Peyer's patch (tissue), 4 donors: ENCODE measurements around the gene LSM3. TPM values are rescaled to one million over a fixed set of nuclear protein-coding genes. Genes with fewer than 3 reads are reported as not detected.
A peak's percentile ranks its signal among the peaks of the same experiment; 100 is the strongest.

Experiments
- DNase-seq, 3 donors: peaks; one replicate each; pipeline ENCODE4 v3.0.0-alpha.2; 2017 to 2019
- H3K27ac ChIP-seq, 4 donors: fragments of 200-600 bp; sonication (generic); one replicate each; pipeline ENCODE4 v1.5.1; 2016 to 2019
- H3K27me3 ChIP-seq, 2 donors: fragments of 200-600 bp; sonication (generic); one replicate each; pipeline ENCODE4 v1.5.1; 2019
- H3K36me3 ChIP-seq, 3 donors: fragments of 200-600 bp; sonication (generic); one replicate each; pipeline ENCODE4 v1.5.1; 2016 to 2019
- H3K4me1 ChIP-seq, 4 donors: fragments of 200-600 bp; sonication (generic); one replicate each; pipeline ENCODE4 v1.5.1; 2016 to 2019
- H3K4me3 ChIP-seq, 4 donors: fragments of 200-600 bp; sonication (generic); 1 replicate in 3 of 4; 2 replicates in 1 of 4; pipeline ENCODE4 v1.5.1; 2016 to 2019; ENCODE audit warnings: mild to moderate bottlenecking in 1 of 4
- H3K9me3 ChIP-seq, 4 donors: fragments of 200-600 bp; sonication (generic); one replicate each; pipeline ENCODE4 v1.5.1; 2016 to 2019; ENCODE audit warnings: mild to moderate bottlenecking in 1 of 4
- POLR2A ChIP-seq, 2 donors: fragments of 450-650 bp; IDR thresholded peaks; one replicate each; pipeline ENCODE4 v1.5.1; 2017; ENCODE audit warnings: antibody characterized with exemption in 2 of 2, mild to moderate bottlenecking in 2 of 2, moderate library complexity in 2 of 2
- total RNA-seq, 4 donors: library from RNA; depleted of rRNA; stranded (reverse); fragments of >200 nt; gene quantifications; one replicate each; pipeline ENCODE4 v1.1.0, GENCODE V29; 2016
- TF ChIP-seq, protein P1 (sequence below), 6 experiments: fragments of 450-650 bp in 4 of 6; fragments of 200-600 bp in 2 of 6; sonication (generic) in 1 of 6; IDR thresholded peaks; one replicate each; pipeline ENCODE4 v1.5.1; 2017 to 2019; ENCODE audit warnings: antibody characterized with exemption in 6 of 6, mild to moderate bottlenecking in 3 of 6, moderate library complexity in 1 of 6

Gene LSM3
- total RNA-seq, 4 donors from 2014 or later = 4.6 to 10.7 (median 7.0) TPM

DNA sequence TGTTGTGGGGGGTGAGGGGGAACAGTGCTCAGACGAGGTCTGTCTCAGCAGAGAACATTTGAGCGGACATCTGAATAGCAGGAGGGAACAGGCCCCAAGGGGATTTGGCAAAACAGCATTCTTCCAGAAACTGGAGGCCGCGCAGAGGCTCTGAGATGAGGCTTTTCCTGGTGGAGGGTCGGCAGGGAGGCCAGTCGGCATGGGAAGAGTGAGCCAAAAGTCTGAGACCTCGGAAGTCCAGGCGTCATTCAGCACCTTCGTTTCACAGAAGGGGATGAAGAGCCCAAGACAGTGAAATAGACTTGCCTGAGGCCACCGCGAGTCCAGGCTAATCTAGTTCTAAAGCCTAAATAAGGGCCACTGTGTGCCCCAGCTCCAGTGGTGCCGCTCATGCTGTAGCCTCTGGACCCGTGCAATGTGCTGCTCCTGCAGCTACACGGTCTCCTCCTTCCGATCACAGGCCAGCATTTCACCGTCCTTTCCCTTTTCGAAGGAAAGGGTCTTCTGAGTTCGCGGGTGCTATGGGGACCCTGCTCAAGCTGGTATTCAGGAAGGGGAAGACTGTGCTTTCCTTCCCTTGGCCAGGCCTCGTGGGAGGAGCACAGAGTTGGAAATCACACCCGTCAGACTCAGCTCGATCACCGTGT, 24.4 kb downstream of the LSM3 start:
- peaks cover 0 to 43% (median 5%) of the 10 kb centered on the region in 4 donors for H3K4me1 ChIP-seq
- H3K4me3 ChIP-seq = no peak overlapping the region
- TF ChIP-seq, protein P1, sequence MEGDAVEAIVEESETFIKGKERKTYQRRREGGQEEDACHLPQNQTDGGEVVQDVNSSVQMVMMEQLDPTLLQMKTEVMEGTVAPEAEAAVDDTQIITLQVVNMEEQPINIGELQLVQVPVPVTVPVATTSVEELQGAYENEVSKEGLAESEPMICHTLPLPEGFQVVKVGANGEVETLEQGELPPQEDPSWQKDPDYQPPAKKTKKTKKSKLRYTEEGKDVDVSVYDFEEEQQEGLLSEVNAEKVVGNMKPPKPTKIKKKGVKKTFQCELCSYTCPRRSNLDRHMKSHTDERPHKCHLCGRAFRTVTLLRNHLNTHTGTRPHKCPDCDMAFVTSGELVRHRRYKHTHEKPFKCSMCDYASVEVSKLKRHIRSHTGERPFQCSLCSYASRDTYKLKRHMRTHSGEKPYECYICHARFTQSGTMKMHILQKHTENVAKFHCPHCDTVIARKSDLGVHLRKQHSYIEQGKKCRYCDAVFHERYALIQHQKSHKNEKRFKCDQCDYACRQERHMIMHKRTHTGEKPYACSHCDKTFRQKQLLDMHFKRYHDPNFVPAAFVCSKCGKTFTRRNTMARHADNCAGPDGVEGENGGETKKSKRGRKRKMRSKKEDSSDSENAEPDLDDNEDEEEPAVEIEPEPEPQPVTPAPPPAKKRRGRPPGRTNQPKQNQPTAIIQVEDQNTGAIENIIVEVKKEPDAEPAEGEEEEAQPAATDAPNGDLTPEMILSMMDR (IDR thresholded peaks at IDR 0.05) = no peak
- TF ChIP-seq POLR2A (IDR thresholded peaks at IDR 0.05) = no peak
- H3K36me3 ChIP-seq = peaks cover 0 to 16% (median 0%) of the 10 kb centered on the region in 3 donors
- peak overlapping the region in 1 of 4 donors; percentile 89 for H3K27ac ChIP-seq
- H3K9me3 ChIP-seq = no peaks in the 10 kb centered on the region
- DNase-seq = no peak
- H3K27me3 ChIP-seq = no peaks in the 10 kb centered on the region

DNA sequence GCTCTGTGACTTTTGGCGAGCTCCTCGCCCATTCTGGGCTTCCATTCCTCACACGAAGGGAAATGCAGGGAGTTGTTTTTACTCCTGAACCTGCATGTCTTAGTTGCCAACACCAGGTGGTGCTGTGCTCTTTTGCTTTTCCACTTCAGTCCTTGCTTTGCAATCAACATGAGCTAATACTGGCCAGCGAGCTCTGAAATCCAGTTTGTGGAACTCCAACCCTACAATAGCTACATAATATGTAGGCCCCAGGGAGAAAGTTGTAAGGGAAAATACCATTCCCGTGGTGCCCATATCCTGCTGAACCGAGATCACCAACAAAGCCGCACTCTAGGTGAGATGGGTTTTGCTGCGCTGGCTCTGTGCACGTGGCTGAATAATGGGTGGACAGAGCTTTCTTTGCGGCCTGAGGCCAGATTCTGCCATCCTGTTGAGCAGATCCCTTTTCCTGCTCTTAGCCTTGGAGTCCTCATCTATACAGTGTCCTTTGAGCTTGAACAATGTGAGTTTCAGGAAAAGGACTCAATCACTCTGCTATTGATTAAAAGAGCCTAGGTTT, 25.0 kb downstream of the LSM3 start:
- Histone ChIP-seq H3K4me1 (peaks cover 0 to 49% (median 5%) of the 10 kb centered on the region in 4 donors), H3K27me3 (no peaks in the 10 kb centered on the region), H3K36me3 (peaks cover 0 to 10% (median 0%) of the 10 kb centered on the region in 3 donors), H3K4me3 (no peak overlapping the region), H3K9me3 (no peaks in the 10 kb centered on the region), H3K27ac (peak overlapping the region in 2 of 4 donors; percentile 67 to 89)
- TF ChIP-seq, protein P1 (IDR thresholded peaks at IDR 0.05) = peak; percentile 64 to 96 (median 88)
- no peak for TF ChIP-seq POLR2A (IDR thresholded peaks at IDR 0.05)
- peak in 1 of 3 donors; percentile 82 for DNase-seq

DNA sequence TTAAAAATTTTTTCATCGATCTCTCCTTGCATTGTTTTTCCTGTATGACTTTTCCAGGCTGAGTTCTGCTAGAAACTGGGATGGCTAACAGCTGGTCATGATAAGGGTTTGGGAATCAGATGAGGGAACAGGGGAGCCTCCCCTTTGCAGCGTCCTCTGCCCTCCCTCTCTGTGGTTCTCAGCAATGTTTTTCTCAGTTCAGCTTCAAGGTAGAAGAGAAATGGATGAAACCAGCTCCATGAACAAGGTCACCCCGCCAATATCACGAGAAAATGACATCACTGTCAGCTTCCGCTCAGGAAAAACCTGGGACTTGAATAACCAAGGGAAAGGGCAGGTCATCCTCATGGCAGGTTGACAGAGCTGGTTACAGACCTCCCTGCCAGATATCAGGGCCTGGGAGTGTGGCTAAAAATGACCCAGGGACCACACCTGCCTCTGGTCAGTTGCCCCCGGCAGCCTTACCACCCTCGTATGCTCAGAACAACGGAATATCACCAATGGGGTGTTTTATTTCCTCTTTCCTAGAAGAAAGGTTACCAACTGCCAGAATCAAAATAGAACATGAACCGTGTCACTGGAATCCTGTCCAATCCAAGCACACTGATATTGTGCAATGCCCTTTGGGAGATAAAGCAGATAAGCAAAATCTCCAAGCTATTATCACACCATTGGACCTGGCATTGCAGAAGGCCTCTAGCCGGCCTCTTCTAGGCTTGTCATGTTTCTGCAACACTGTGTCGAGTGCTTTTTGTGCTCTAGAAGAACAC, 26.1 kb downstream of the LSM3 start:
- Histone ChIP-seq H3K27me3 (no peaks in the 10 kb centered on the region), H3K4me1 (peaks cover 0 to 56% (median 5%) of the 10 kb centered on the region in 4 donors), H3K27ac (peak overlapping the region in 3 of 4 donors; percentile 67 to 89 (median 68)), H3K9me3 (no peaks in the 10 kb centered on the region), H3K4me3 (no peak overlapping the region), H3K36me3 (no peaks in the 10 kb centered on the region)
- peak in 2 of 3 donors; percentile 57 to 63 for DNase-seq
- TF ChIP-seq POLR2A (IDR thresholded peaks at IDR 0.05) = peak in 1 of 2 donors; percentile 61
- TF ChIP-seq, protein P1 (IDR thresholded peaks at IDR 0.05) = peak in 1 of 6 experiments; percentile 8

DNA sequence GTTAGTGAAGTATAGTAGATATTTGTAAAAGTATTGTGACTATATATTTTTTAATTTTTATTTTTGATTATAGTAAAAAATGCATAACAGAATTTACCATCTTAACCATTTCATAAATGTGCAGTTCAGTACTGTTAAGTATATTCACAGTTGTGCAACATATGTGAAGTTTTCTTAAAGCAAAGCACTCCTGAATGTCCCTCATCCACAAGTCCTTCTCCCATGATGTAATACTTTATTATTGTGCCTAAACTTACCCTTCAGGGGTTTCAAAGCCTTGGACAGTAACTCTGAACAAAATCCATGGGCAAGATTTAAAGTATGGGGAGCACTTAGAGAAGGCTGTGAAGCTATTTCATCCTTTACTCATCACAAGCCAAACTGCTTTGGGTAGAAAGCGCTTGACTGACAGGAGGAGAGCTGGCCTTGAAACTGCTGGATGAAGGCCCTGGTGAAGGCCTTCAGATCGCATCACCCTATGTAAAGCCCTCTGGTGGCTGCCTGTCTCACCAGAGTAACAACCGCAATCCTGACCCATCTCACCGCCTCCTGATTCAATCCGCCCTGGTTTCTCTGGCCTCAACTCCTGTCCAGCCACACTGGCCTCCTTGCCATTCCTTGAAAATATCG, 28.0 kb downstream of the LSM3 start:
- no peak overlapping the region for H3K4me3 ChIP-seq
- TF ChIP-seq, protein P1 (IDR thresholded peaks at IDR 0.05) = no peak
- no peak for TF ChIP-seq POLR2A (IDR thresholded peaks at IDR 0.05)
- no peak for DNase-seq
- H3K27ac ChIP-seq = peak overlapping the region in 1 of 4 donors; percentile 12
- no peaks in the 10 kb centered on the region for H3K36me3 ChIP-seq
- no peaks in the 10 kb centered on the region for H3K27me3 ChIP-seq
- no peaks in the 10 kb centered on the region for H3K9me3 ChIP-seq
- H3K4me1 ChIP-seq = peaks cover 0 to 55% (median 5%) of the 10 kb centered on the region in 4 donors

DNA sequence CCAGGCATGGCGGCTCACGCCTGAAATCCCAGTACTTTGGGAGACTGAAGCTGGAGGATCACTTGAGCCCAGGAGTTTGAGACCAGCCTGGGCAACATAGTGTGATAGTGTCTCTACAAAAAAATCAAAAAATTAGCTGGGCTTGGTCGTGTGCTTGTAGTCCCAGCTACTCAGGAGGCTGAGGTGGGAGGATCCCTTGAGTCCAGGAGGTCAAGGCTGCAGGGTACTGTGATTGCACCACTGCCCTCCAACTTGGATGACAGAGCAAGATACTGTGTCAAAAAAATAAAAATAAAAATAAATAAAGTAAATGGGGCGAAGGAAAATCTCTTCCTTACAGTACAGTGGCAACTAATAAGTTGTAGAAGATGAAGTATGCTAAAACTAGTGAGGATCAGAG, 29.6 kb downstream of the LSM3 start:
- no peaks in the 10 kb centered on the region for H3K27me3 ChIP-seq
- TF ChIP-seq, protein P1 (IDR thresholded peaks at IDR 0.05) = no peak
- no peak for TF ChIP-seq POLR2A (IDR thresholded peaks at IDR 0.05)
- no peak overlapping the region for H3K4me3 ChIP-seq
- H3K27ac ChIP-seq = peak overlapping the region in 3 of 4 donors; percentile 62 to 86 (median 84)
- H3K4me1 ChIP-seq = peaks cover 0 to 43% (median 3%) of the 10 kb centered on the region in 4 donors
- DNase-seq = peak in 1 of 3 donors; percentile 61
- H3K9me3 ChIP-seq = no peaks in the 10 kb centered on the region
- no peaks in the 10 kb centered on the region for H3K36me3 ChIP-seq
